CD4-positive, CD25-positive, alpha-beta regulatory T cell (primary cell): ENCODE data around the gene CXCR5. TPM values are rescaled to one million over a fixed set of nuclear protein-coding genes. Genes with fewer than 3 reads are reported as not detected.

ENCODE experiments used
- ATAC-seq, 2 donors: fragments of 150-1000 bp; cut with Tn5 transposase; one replicate each; pipeline ENCODE4 v1.10.0; 2021; ENCODE audit warnings: low read depth in 2 of 2, moderate number of reproducible peaks in 2 of 2, moderate library complexity in 1 of 2
- DNase-seq, 3 donors: peaks; one replicate each; pipeline versions ENCODE4 v3.0.0 to v3.0.0-alpha.2; 2012 to 2022; ENCODE audit warnings: mixed read lengths in 1 of 3
- H3K27ac ChIP-seq: one replicate; pipeline ENCODE4 v1.7.0; 2013; ENCODE audit warnings: mild to moderate bottlenecking, low read length; ENCODE audit not compliant: insufficient read depth, poor library complexity, severe bottlenecking
- H3K27me3 ChIP-seq: one replicate; pipeline ENCODE4 v1.7.0; 2013; ENCODE audit warnings: low read length; ENCODE audit not compliant: control insufficient read depth, insufficient read depth
- H3K36me3 ChIP-seq: one replicate; pipeline ENCODE4 v1.7.0; 2013; ENCODE audit warnings: mild to moderate bottlenecking, low read length, moderate library complexity; ENCODE audit not compliant: control insufficient read depth, insufficient read depth
- H3K4me1 ChIP-seq: 2 replicates; pipeline ENCODE4 v1.7.0; 2013; ENCODE audit warnings: mild to moderate bottlenecking, low read length; ENCODE audit not compliant: insufficient read depth, control insufficient read depth, poor library complexity, severe bottlenecking
- H3K4me3 ChIP-seq: one replicate; pipeline ENCODE4 v1.7.0; 2013; ENCODE audit warnings: low read depth, mild to moderate bottlenecking, low read length, moderate library complexity
- H3K9me3 ChIP-seq, 2 experiments: 1 replicate in 1 of 2; 2 replicates in 1 of 2; pipeline ENCODE4 v1.7.0; 2013; ENCODE audit warnings: low read length in 2 of 2, mild to moderate bottlenecking in 1 of 2, moderate library complexity in 1 of 2; ENCODE audit not compliant: control insufficient read depth in 2 of 2
- H3K27ac Mint-ChIP-seq, 3 donors: one replicate each; pipeline ENCODE4 v1.8.0; 2020 to 2022; ENCODE audit warnings: mild to moderate bottlenecking in 3 of 3, mixed read lengths in 3 of 3, moderate library complexity in 2 of 3
- H3K27me3 Mint-ChIP-seq: one replicate; pipeline ENCODE4 v1.8.0; 2022; ENCODE audit warnings: mild to moderate bottlenecking, mixed read lengths
- H3K36me3 Mint-ChIP-seq: one replicate; pipeline ENCODE4 v1.8.0; 2020; ENCODE audit warnings: mixed read lengths
- H3K4me1 Mint-ChIP-seq, 4 donors: one replicate each; pipeline ENCODE4 v1.8.0; 2020 to 2022; ENCODE audit warnings: mixed read lengths in 4 of 4, mild to moderate bottlenecking in 1 of 4
- H3K4me3 Mint-ChIP-seq, 4 donors: one replicate each; pipeline ENCODE4 v1.8.0; 2020 to 2022; ENCODE audit warnings: mild to moderate bottlenecking in 4 of 4, mixed read lengths in 4 of 4, moderate library complexity in 3 of 4
- H3K9me3 Mint-ChIP-seq, 7 donors: one replicate each; pipeline ENCODE4 v1.8.0; 2020 to 2022; ENCODE audit warnings: mixed read lengths in 7 of 7, mild to moderate bottlenecking in 3 of 7, moderate library complexity in 2 of 7
- polyA plus RNA-seq, 4 donors: library from polyadenylated mRNA; unstranded; fragments of 300-500 nt; fragmentation: Illumina TruSeq; gene quantifications; one replicate each; pipeline ENCODE4 v1.2.3, GENCODE V29; 2021
- total RNA-seq: library from RNA; stranded (reverse); gene quantifications from one replicate; pipeline ENCODE4 v1.2.3, GENCODE V29; 2022

CXCR5 gene
- total and polyA plus RNA-seq, 5 donors from 2014 or later, result 3.3 to 10.7 (median 4.8) TPM

DNA sequence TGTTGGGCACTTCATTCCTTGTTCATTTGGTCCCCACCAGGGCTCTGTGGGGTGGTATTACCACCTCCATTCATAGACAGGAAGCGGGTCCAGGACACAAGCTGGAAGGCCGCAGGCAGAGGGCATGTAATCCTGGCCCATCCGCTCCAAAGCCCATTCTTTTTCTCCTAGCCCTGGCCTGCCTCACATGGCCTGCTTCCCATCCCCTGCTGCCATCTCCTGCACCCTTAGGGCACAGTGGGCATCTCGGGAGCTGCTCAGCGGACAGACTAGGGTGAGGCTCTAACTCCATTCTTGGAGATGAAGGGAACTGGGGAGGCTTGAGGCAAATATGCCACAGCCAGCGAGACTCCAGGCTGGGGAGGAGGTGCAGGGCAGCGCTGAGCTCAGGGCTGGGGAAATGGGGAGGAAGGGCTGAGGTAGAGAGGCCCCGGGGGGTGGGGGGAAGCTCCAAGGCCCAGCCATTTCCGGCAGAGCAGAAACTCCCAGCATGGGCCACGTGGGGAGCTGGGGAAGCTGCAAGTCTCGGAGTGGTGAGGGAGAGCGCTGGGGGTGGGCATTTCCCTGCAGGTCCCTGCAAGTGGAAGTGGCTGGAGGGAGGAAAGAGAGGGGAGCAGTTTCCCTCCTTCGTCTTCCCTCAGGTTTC is 56.4 kb downstream of the CXCR5 start:
- Histone ChIP-seq H3K4me3 (peak overlapping the region; percentile 13), H3K36me3 (no peaks in the 10 kb centered on the region), H3K27ac (peak overlapping the region; percentile 14), H3K4me1 (peaks cover 17% of the 10 kb centered on the region), H3K9me3 (no peaks in the 10 kb centered on the region), H3K27me3 (no peaks in the 10 kb centered on the region)
- H3K9me3 Mint-ChIP-seq, result no peaks in the 10 kb centered on the region
- peaks cover 0 to 46% (median 11%) of the 10 kb centered on the region in 4 donors for H3K4me1 Mint-ChIP-seq
- peak overlapping the region; percentile 32 to 60 (median 59) for H3K27ac Mint-ChIP-seq
- peak overlapping the region in 3 of 4 donors; percentile 48 to 62 (median 51) for H3K4me3 Mint-ChIP-seq
- peaks cover 4% of the 10 kb centered on the region for H3K27me3 Mint-ChIP-seq
- peak in 2 of 3 donors; percentile 49 to 82 for DNase-seq
- H3K36me3 Mint-ChIP-seq, result no peaks in the 10 kb centered on the region
- peak; percentile 83 to 90 for ATAC-seq

DNA sequence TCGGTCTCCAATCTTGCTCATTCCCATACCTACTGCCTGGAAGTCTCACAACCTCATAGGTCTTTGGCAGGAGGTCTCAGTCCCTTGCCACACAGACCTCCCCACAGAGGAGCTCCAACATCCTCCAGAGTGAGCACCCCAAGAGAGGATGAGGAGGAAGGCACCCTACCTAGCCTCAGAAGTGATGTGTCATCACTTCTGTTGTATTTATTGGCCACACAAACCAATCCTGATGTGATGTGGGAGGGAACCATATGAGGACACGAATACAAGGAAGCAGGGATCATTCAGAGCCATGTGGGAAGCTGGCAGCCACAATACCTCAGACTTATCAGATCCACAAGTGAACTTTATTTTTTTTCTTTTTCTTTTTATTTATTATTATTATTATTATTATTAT is 63.4 kb downstream of the CXCR5 start:
- no peak overlapping the region for H3K4me3 ChIP-seq
- peaks cover 0 to 13% (median 3%) of the 10 kb centered on the region in 4 donors for H3K4me1 Mint-ChIP-seq
- no peaks in the 10 kb centered on the region for H3K9me3 ChIP-seq
- H3K27ac ChIP-seq, result no peak overlapping the region
- H3K36me3 ChIP-seq, result no peaks in the 10 kb centered on the region
- peaks cover 6% of the 10 kb centered on the region for H3K27me3 Mint-ChIP-seq
- no peaks in the 10 kb centered on the region for H3K4me1 ChIP-seq
- no peak for ATAC-seq
- no peak overlapping the region for H3K27ac Mint-ChIP-seq
- no peak overlapping the region for H3K4me3 Mint-ChIP-seq
- no peaks in the 10 kb centered on the region for H3K36me3 Mint-ChIP-seq
- no peaks in the 10 kb centered on the region for H3K27me3 ChIP-seq
- H3K9me3 Mint-ChIP-seq, result peaks cover 0 to 3% (median 0%) of the 10 kb centered on the region in 7 donors
- no peak for DNase-seq

Other genes with a start within 250 kb of the CXCR5 start
- not detected for gene TREH, start 204.2 kb upstream of the CXCR5 start, total RNA-seq
- not detected for gene TREH, start 204.2 kb upstream of the CXCR5 start, polyA plus RNA-seq
- gene DDX6, start 92.7 kb upstream of the CXCR5 start, total RNA-seq, result 293 TPM
- 100 to 1,000 TPM in 1 of 4 donors, 10 to 100 TPM in 3; 79.0 to 103 (median 94.6) TPM for gene DDX6, start 92.7 kb upstream of the CXCR5 start, polyA plus RNA-seq
- 229 TPM for gene BCL9L, start 42.0 kb downstream of the CXCR5 start, total RNA-seq
- 1 to 10 TPM; 2.1 to 4.1 (median 3.1) TPM for gene BCL9L, start 42.0 kb downstream of the CXCR5 start, polyA plus RNA-seq
- not detected for gene UPK2, start 72.4 kb downstream of the CXCR5 start, total RNA-seq
- gene UPK2, start 72.4 kb downstream of the CXCR5 start, polyA plus RNA-seq, result under 1 TPM; 0.19 to 0.42 (median 0.23) TPM
- gene FOXR1, start 87.9 kb downstream of the CXCR5 start, total RNA-seq, result not detected
- not detected for gene FOXR1, start 87.9 kb downstream of the CXCR5 start, polyA plus RNA-seq
- gene CENATAC, start 114.2 kb downstream of the CXCR5 start, total RNA-seq, result 116 TPM
- gene CENATAC, start 114.2 kb downstream of the CXCR5 start, polyA plus RNA-seq, result 10 to 100 TPM in 3 of 4 donors, 1 to 10 TPM in 1; 10.0 to 14.4 (median 11.9) TPM
- gene RPS25, start 134.5 kb downstream of the CXCR5 start, total RNA-seq, result 1,801 TPM
- gene RPS25, start 134.5 kb downstream of the CXCR5 start, polyA plus RNA-seq, result 1,000 to 10,000 TPM; 3,291 to 5,953 (median 5,138) TPM
- gene TRAPPC4, start 134.9 kb downstream of the CXCR5 start, total RNA-seq, result 82.9 TPM
- gene TRAPPC4, start 134.9 kb downstream of the CXCR5 start, polyA plus RNA-seq, result 100 to 1,000 TPM; 135 to 179 (median 151) TPM
- 6.8 TPM for gene SLC37A4, start 147.0 kb downstream of the CXCR5 start, total RNA-seq
- 10 to 100 TPM in 3 of 4 donors, 1 to 10 TPM in 1; 6.9 to 14.7 (median 10.8) TPM for gene SLC37A4, start 147.0 kb downstream of the CXCR5 start, polyA plus RNA-seq
- 108 TPM for gene HYOU1, start 173.3 kb downstream of the CXCR5 start, total RNA-seq
- gene HYOU1, start 173.3 kb downstream of the CXCR5 start, polyA plus RNA-seq, result 10 to 100 TPM; 13.4 to 15.0 (median 14.6) TPM
- gene VPS11, start 183.9 kb downstream of the CXCR5 start, total RNA-seq, result 78.8 TPM
- 10 to 100 TPM; 53.2 to 59.2 (median 56.9) TPM for gene VPS11, start 183.9 kb downstream of the CXCR5 start, polyA plus RNA-seq
- gene HMBS, start 201.0 kb downstream of the CXCR5 start, total RNA-seq, result 5.9 TPM
- gene HMBS, start 201.0 kb downstream of the CXCR5 start, polyA plus RNA-seq, result 10 to 100 TPM; 11.2 to 15.5 (median 13.6) TPM
- gene DPAGT1, start 218.0 kb downstream of the CXCR5 start, total RNA-seq, result 22.5 TPM
- 10 to 100 TPM; 28.6 to 35.2 (median 32.6) TPM for gene DPAGT1, start 218.0 kb downstream of the CXCR5 start, polyA plus RNA-seq
- 21.1 TPM for gene C2CD2L, start 223.5 kb downstream of the CXCR5 start, total RNA-seq
- 1 to 10 TPM; 2.1 to 4.6 (median 4.5) TPM for gene C2CD2L, start 223.5 kb downstream of the CXCR5 start, polyA plus RNA-seq
- 24.4 TPM for gene HINFP, start 237.7 kb downstream of the CXCR5 start, total RNA-seq
- 10 to 100 TPM in 3 of 4 donors, 1 to 10 TPM in 1; 10.0 to 18.1 (median 13.3) TPM for gene HINFP, start 237.7 kb downstream of the CXCR5 start, polyA plus RNA-seq